ENCODE measurements around the gene GTF2IRD1.
"Not testable (repeated sequence)": the region's sequence is repeated elsewhere in the genome, so short reads cannot be mapped to it uniquely, and the experiment has no call there.

Gene GTF2IRD1

GRCh38 chr7:74493295-74493694 is 39.6 kb downstream of the GTF2IRD1 start:
- no peak for DNase-seq (ENCODE audit: low read depth in 2 of 2)

DNA sequence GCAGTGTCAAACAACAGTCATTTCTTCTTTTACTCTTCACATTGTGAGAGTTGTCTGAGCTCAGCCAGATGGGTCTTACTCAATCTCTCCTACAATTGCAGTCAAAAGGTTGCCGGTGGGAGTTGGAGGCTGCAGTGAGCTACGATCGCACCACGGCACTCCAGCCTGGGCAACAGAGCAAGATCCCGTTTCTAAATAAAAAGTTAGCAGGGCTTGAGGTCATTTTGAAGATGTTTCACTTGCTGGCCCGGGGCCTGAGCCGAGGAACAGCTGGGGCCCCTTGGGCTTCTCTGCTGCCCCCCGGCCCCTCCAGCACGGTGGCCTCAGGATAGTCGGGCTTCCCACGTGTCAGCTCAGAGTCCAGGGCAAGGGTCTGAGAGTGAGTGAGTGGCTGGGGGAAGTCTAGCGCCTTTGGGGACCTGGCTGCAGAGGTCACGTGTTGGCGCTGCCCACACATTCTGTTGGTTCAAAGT is 40.4 kb downstream of the GTF2IRD1 start:
- no peak for DNase-seq (ENCODE audit: low read depth in 2 of 2)

DNA sequence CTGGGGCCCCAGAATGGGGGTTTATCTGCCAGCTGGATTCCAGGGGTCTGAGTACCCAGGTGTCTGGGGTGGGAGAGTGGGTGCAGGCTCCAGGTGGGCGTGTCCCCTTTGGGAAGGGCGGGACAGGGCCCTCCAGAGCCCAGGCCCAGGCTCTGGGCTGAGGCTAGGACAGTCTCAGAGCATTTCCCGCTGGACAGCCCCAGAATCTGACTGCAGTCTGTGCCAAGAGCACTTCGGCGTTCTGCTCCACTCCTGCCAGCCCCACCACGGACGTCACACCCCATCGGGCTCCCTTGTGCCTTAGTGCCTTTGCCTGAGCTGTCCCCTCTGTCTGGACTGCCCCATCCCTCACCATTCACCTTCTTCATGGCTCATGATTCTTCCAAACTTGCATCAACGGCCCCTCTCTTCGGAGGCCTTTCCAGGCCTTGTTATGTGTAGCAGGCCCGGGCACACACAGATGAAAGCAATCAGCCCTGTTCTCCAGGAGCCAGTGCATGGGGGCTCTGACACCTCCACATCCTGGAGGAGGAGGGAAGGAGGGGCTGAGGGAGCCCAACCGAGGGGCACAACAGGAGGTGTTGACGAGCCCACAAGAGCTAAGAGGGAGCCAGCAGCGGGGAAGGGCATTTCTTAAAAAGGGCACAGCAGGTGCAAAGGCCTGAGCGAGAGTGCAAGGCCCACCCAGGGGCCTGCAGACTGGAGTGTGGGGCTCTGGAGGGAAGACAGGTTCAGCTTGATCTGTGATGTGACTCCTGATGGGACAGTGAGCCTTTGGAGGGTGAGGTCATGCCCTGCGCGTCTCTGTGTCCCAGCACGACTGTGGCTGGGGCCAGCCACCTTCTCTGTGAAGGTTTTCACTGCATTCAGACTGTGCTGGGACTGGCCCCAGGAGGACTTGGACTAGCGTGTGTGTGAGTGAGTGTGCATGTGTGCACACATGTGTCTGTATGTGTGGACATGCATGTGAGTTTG is 41.7 kb downstream of the GTF2IRD1 start:
- DNase-seq (ENCODE audit: low read depth in 2 of 2): no peak

DNA sequence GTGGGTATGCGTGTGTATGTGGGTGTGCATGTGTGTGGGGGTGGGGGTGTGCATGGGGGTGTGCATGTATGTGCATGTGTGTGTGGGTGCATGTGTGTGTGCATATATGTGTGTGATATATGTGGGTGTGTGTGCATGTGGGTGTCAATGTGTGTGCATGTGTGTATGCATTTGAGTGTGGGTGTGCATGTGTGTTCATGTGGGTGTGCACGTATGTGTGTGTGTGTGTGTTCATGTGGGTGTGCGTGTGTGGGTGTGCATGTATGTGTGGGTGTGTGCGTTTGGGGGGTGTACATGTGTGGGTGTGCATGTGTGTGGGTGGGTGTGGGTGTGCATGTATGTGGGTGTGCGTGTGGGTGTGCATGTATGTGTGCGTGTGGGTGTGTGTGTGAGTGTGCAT is 42.6 kb downstream of the GTF2IRD1 start:
- no peak for DNase-seq (ENCODE audit: low read depth in 2 of 2)

GRCh38 chr7:74496773-74497172 is 43.1 kb downstream of the GTF2IRD1 start:
- not testable (repeated sequence) for DNase-seq (ENCODE audit: low read depth in 2 of 2)

DNA sequence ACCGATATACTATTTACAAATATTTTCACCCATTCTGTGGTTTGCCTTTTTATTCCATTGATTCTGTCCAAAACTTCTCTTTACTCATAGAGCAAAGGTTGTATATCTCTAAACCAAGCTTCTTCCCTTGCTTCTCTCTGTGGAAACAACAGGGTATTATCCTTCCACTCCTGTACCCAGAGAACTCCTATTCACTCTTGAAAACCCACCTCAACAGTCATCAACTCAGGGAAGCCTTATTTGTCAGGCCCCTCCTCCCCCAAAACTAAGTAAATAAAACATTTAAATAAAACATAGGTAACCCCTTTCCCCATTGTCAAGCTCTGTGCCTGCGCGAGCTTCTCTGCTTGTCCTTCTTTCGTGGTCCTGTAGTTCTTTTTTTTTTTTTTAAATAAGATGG is 44.6 kb downstream of the GTF2IRD1 start:
- DNase-seq (ENCODE audit: low read depth in 2 of 2): no peak

- DNase-seq (ENCODE audit: low read depth in 2 of 2): no peak
Measured at GRCh38 chr7:74498996-74499834, 45.5 kb downstream of the GTF2IRD1 start.

DNA sequence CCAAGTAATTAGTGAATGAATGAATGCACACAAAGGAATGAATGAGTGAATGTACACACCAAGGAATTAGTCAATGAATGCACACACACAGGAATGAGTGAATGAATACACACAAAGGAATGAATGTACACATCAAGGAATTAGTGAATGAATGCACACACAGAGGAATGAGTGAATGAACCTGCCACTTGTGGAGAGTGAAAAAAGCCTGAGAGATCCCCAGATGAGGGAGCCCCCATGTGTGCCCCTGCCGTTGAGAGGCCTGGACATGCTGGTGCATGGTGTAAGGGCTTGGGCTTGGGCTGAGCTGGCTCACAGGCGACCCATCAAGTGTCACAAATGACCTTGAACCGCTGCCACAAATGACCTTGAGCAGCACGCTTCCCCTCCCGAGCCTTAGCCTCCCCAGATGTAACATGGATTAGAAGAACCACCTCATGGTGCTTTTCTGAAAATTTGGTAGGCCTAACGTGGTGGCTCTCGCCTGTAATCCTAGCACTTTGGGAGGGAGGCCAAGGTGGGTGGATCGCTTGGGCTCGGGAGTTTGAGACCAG is 46.2 kb downstream of the GTF2IRD1 start:
- DNase-seq (ENCODE audit: low read depth in 2 of 2): no peak

GRCh38 chr7:74501298-74501697 is 47.6 kb downstream of the GTF2IRD1 start:
- no peak for DNase-seq (ENCODE audit: low read depth in 2 of 2)

- no peak for DNase-seq (ENCODE audit: low read depth in 2 of 2)
Measured at GRCh38 chr7:74502216-74502891, 48.6 kb downstream of the GTF2IRD1 start.

DNA sequence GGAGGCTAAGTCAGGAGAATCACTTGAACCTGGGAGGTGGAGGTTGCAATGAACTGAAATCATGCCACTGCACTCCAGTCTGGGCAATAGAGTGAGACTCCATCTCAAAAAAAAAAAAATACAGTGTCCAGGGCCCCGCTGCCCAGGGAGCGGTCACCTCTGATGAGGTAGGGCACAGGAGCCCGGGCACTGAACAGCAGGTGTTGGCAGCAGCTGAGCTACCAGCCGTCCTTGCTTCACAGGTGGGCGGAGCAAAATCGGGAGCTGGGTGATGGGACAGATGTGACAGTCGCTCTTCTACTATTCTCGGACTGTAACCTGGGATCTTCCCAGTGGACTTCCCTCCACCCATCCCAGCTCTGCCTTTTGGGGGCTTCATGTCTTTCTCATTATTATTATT is 49.4 kb downstream of the GTF2IRD1 start:
- DNase-seq (ENCODE audit: low read depth in 2 of 2): no peak

GRCh38 chr7:74503943-74504342 is 50.2 kb downstream of the GTF2IRD1 start:
- no peak for DNase-seq (ENCODE audit: low read depth in 2 of 2)

- no peak for DNase-seq (ENCODE audit: low read depth in 2 of 2)
Measured at GRCh38 chr7:74505471-74506324, 52.0 kb downstream of the GTF2IRD1 start.

GRCh38 chr7:74506325-74506724 is 52.6 kb downstream of the GTF2IRD1 start:
- no peak for DNase-seq (ENCODE audit: low read depth in 2 of 2)

- DNase-seq (ENCODE audit: low read depth in 2 of 2): no peak
Measured at GRCh38 chr7:74507538-74508319, 54.0 kb downstream of the GTF2IRD1 start.

- not testable (repeated sequence) for DNase-seq (ENCODE audit: low read depth in 2 of 2)
Measured at GRCh38 chr7:74509453-74509852, 55.7 kb downstream of the GTF2IRD1 start.

GRCh38 chr7:74511345-74511744 is 57.6 kb downstream of the GTF2IRD1 start:
- DNase-seq (ENCODE audit: low read depth in 2 of 2): no peak

- no peak for DNase-seq (ENCODE audit: low read depth in 2 of 2)
Measured at GRCh38 chr7:74512762-74513161, 59.1 kb downstream of the GTF2IRD1 start.

DNA sequence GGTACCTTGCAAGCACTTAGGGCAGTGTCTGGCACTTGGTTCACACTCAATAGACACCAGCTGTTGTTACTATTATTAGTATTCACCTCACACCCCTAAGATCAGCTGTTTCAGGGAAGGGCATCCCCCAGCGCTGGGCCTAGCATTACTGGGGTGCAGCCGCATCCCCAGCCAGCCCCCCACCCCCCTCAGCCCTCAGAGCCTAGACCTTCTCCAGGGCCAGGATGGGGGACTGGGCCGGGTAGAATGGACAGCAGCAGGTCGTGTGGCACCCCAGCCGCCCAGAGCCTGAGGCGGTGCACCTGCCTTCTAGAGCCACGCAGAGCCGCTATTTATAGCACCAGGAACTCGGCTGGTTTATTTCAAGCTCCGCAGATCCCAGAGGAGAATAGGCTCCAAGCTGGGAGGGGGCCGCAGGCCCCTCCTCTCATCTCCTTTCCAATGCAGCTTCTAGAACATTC is 60.5 kb downstream of the GTF2IRD1 start:
- no peak for DNase-seq (ENCODE audit: low read depth in 2 of 2)

DNA sequence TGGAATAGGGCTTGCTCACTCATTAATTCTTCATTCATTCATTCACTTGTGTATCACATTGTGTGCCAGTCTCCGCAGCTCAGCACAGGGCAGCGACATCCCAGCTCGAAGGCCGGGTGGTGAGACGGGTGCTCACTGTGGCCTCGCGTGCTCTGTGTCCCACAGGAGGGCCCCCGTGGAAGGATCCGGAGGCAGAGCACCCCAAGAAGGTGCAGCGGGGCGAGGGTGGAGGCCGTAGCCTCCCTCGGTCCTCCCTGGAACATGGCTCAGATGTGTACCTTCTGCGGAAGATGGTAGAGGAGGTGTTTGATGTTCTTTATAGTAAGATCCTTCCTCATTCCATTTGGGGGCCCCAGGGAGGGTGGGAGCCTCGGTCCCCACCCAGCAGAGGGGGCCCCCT is 61.6 kb downstream of the GTF2IRD1 start:
- no peak for DNase-seq (ENCODE audit: low read depth in 2 of 2)

All from activated CD8-positive, alpha-beta memory T cell treated with anti-CD3 and anti-CD28 coated beads for 4 hours (primary cell).